ENCODE results near the gene RPP25L.

Gene RPP25L

GRCh38 chr9:34574571-34574970 lies 37.3 kb downstream of the RPP25L start:
- Histone ChIP-seq H3K27me3 (ENCODE audit: insufficient read depth, low read depth, severe bottlenecking) (no peaks in the 10 kb centered on the region), H3K4me3 (ENCODE audit: low read depth, low read length) (no peak overlapping the region), H3K27ac (0 out of 2 replicates have a peak overlapping the region, but pooled peaks have one; percentile 6), H3K9me3 (ENCODE audit: severe bottlenecking) (no peaks in the 10 kb centered on the region), H3K36me3 (no peaks in the 10 kb centered on the region)
- no peak for TF ChIP-seq CTCF (IDR thresholded peaks at IDR 0.05; ENCODE audit: low read depth, low read length)
- DNase-seq: no peak

- H3K27ac ChIP-seq: no peak overlapping the region
- no peak overlapping the region for H3K4me3 ChIP-seq (ENCODE audit: low read depth, low read length)
- TF ChIP-seq CTCF (IDR thresholded peaks at IDR 0.05; ENCODE audit: low read depth, low read length): no peak
- no peak for DNase-seq
- H3K9me3 ChIP-seq (ENCODE audit: severe bottlenecking): no peaks in the 10 kb centered on the region
- no peaks in the 10 kb centered on the region for H3K27me3 ChIP-seq (ENCODE audit: insufficient read depth, low read depth, severe bottlenecking)
- no peaks in the 10 kb centered on the region for H3K36me3 ChIP-seq
These were observed 38.1 kb downstream of the RPP25L start for GRCh38 chr9:34573599-34574325.

- no peak for TF ChIP-seq CTCF (IDR thresholded peaks at IDR 0.05; ENCODE audit: low read depth, low read length)
- no peaks in the 10 kb centered on the region for H3K9me3 ChIP-seq (ENCODE audit: severe bottlenecking)
- H3K27me3 ChIP-seq (ENCODE audit: insufficient read depth, low read depth, severe bottlenecking): no peaks in the 10 kb centered on the region
- DNase-seq: no peak
- H3K4me3 ChIP-seq (ENCODE audit: low read depth, low read length): no peak overlapping the region
- peaks cover 2% of the 10 kb centered on the region for H3K36me3 ChIP-seq
- H3K27ac ChIP-seq: no peak overlapping the region
These were observed 39.3 kb downstream of the RPP25L start for GRCh38 chr9:34572628-34573027.

GRCh38 chr9:34572092-34572491 lies 39.8 kb downstream of the RPP25L start:
- Histone ChIP-seq H3K4me3 (ENCODE audit: low read depth, low read length) (no peak overlapping the region), H3K27me3 (ENCODE audit: insufficient read depth, low read depth, severe bottlenecking) (no peaks in the 10 kb centered on the region), H3K27ac (no peak overlapping the region; the same call in 1 of the 2 replicates), H3K36me3 (peaks cover 2% of the 10 kb centered on the region), H3K9me3 (ENCODE audit: severe bottlenecking) (no peaks in the 10 kb centered on the region)
- no peak for TF ChIP-seq CTCF (IDR thresholded peaks at IDR 0.05; ENCODE audit: low read depth, low read length)
- DNase-seq: no peak

GRCh38 chr9:34571481-34571810 lies 40.5 kb downstream of the RPP25L start:
- H3K36me3 ChIP-seq: peaks cover 6% of the 10 kb centered on the region
- no peaks in the 10 kb centered on the region for H3K9me3 ChIP-seq (ENCODE audit: severe bottlenecking)
- no peaks in the 10 kb centered on the region for H3K27me3 ChIP-seq (ENCODE audit: insufficient read depth, low read depth, severe bottlenecking)
- DNase-seq: peak; percentile 49
- H3K27ac ChIP-seq: peak overlapping the region; percentile 87
- no peak overlapping the region for H3K4me3 ChIP-seq (ENCODE audit: low read depth, low read length)
- no peak for TF ChIP-seq CTCF (IDR thresholded peaks at IDR 0.05; ENCODE audit: low read depth, low read length)

All from WERI-Rb-1 (cell line).